Dermis blood vessel endothelial cell (primary cell): ENCODE results near the gene IFNA8. TPM values are rescaled to one million over a fixed set of nuclear protein-coding genes. Genes with fewer than 3 reads are reported as not detected.
"Not testable (repeated sequence)": the region's sequence is repeated elsewhere in the genome, so short reads cannot be mapped to it uniquely, and the experiment has no call there.

Experiments
- DNase-seq: peaks from one replicate; pipeline ENCODE4 v3.0.0; 2010
- total RNA-seq: library from RNA; depleted of rRNA; stranded (reverse); fragments of >200 nt; gene quantifications from 2 replicates; pipeline ENCODE4 v1.2.3, GENCODE V29; 2014

The IFNA8 gene
- total RNA-seq = not detected in 2 replicates

DNA sequence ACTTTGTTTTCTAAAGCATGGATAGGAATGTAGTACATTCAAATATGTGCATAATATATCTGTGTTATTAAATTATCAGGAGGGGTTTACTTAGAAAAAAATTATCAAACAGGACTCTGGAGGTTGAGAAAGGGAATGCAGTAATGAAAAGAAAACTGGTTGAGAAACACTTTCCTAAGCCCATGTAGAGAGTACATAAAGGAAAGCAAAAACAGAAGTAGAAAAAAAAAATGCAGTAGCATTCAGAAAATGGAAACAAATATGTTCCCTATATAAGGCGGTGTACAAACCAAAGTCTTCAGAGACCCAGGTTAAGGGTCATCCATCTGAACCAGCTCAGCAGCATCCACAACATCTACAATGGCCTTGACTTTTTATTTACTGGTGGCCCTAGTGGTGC is at the start of gene IFNA8:
Gene IFNA8 (plus strand): TSS at position 301 of the 400 bp plus-strand sequence. CDS start 60 bp downstream, at position 361.
- DNase-seq = no peak

DNA sequence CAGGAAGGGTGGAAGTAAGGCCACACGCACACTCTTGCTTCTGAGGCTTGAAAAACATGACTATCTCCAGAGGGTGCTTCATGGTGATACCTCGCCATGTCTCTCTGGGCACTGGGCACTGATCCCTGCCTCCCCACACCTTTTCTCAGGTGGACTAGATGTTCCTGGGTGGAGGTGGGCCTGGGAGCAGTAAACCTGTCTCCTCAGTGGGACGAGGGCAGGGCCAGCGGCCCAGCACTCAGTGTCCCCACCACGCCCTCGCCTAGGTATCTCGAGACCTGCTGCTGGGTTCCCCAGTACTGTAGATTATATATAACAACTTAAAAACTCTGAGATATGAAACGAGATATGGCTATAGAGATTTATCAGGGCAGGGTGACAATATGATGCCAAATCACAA is 46.6 kb upstream of the IFNA8 start:
- DNase-seq = no peak

DNA sequence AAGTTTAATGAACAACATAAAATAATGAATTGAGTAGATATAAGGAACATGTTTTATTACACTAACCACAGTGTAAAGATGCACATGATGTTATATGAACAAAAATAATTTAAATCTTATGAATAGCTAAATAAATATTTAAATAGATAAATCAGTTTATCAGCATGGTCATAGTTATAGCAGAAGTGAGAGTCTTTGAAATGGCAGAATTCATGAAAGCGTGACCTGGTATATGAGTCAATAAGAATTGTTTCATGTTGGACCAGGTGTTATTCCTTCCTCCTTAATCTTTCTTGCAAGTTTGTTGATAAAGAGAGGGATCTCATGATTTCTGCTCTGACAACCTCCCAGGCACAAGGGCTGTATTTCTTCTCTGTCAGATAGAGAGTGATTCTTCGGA is 41.7 kb upstream of the IFNA8 start:
- DNase-seq = not testable (repeated sequence)

DNA sequence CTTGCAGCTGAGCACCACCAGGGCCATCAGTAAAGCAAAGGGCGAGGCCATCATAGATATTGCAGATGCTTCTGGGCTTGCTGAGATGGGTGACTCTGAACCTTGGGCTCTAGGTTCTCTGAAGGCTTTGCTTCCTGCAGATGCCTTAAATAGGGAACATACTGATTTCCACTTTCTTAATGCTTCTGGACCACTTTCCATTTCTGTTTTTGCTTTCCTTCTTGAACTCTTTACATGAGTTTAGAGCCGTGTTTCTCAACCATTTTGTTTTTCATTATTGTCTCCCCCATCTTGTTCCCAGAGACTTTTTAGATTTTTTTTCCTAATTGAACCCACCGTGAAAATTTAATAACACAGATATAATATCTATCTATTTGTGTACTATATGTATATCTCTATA is 41.0 kb upstream of the IFNA8 start, which contains the start of gene IFNA13:
Gene IFNA13 (minus strand): TSS at position 101 of the 400 bp plus-strand sequence. CDS start 47 bp downstream, at position 54.
- DNase-seq = no peak

DNA sequence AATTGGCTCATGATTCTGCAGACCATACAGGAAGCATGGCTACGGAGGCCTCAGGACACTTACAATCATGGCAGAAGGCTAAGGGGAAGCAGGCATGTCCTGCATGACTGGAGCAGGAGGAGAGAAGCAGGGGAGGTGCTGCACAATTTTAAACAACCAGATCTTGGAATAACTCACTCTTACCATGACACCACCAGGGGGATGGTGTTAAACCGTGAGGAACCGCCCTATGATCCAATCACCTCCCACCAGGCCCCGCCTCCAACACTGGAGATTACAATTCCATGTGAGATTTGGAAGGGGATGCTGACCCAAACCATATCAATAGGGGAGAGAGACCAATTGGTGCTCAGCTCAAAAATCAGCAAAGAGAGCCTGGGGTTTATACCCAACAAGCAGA is 37.5 kb upstream of the IFNA8 start:
- not testable (repeated sequence) for DNase-seq

DNA sequence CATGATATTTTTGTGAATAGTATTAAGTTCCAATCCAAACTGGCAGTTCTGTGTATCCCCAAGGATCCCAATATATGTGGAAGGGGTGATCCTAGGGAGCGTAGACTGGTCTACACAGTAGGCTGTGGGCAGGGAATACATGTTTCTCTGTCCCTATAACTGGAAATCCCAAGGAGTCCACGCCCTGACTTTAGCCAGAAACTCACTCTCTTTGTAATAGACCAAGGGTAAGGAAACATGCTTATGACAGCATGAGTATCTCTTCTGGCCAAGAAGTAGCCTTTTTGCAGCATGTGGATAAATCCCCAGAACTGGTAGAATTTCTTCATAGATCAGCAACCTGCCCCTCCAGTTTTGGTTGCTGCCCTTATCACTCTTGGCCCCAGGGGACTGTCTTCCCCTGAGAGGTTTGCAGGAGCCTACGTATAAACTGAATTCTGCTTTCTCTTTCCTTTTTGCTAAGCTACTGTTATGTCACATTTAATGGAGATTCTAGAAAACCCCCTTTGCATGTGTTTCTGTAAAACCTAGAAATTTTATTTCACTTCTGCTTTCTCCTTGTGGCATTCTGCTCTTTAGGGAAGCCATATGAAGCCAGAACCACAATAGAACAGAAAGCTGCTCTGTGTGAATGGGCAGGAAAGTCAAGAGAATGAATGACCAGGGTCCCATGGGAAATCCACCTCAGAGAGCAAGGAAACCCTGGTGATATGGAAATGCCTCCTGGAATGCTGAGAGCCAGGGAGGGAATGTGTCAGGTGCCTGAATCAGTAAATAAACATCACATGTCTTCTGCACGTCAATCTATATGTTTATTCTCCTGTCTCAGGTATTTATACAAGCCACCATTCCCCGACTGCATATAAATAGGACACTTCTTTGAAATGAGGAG is 27.2 kb upstream of the IFNA8 start:
- no peak for DNase-seq

DNA sequence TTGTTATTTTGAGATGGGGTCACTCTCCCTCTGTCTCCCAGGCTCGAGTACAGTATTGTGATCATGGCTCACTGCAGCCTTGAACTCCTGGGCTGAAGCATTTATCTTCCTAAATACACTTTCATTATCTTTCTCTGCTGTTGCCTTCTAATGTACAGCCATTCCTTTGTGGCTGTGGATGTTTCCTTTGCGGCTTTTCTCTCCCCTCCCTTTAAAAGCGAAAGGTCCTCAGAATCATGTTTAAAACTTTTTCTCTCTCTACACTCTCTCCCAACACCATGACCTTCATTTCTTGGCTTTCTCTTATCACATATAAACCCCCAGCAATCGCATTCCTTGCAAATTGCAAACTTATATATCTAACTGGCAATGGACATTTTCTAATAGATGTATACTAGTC is 25.3 kb upstream of the IFNA8 start:
- no peak for DNase-seq

DNA sequence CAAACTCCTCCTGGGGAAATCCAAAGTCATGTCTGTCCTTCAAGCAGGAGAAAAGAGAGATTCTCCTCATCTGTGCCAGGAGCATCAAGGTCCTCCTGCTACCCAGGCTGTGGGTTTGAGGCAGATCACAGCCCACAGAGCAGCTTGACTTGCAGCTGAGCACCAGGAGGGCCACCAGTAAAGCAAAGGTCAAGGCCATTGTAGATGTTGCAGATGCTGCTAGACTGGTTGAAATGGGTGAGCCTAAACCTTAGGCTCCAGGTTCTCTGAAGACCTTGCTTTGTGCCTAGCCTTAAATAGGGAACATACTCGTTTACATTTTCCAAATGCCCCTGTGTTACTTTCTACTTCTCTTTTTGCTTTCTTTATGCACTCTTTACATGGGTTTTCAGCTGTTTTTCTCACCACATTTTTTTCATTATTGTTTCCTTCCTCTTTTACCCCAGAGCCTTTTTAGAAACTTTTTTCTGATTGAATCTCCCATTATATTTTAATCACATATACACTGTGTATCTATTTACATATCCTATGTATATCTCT is 23.7 kb upstream of the IFNA8 start, which contains the start of gene IFNA2:
Gene IFNA2 (minus strand): TSS at position 268 of the 540 bp plus-strand sequence. CDS start 69 bp downstream, at position 199.
- DNase-seq = no peak

DNA sequence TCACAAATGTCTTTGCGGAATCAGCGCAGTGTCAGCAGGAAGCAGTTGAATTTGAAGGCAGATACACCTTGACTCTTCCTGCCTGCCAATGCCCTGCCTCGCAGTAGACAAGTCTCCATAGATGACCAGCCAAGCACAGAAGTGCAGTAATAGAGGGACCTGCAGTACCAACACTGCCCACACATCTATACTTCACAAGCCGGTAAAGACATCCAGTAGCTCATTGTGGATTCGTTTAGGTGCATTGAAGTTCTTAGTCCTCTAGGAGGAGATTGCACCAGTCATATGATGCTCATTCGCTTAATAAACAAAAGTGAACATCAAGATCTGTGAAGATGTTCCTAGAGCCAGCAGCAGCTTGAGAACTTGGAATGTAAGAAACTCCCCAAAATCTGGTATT is 16.6 kb upstream of the IFNA8 start:
- peak; percentile 15 for DNase-seq

DNA sequence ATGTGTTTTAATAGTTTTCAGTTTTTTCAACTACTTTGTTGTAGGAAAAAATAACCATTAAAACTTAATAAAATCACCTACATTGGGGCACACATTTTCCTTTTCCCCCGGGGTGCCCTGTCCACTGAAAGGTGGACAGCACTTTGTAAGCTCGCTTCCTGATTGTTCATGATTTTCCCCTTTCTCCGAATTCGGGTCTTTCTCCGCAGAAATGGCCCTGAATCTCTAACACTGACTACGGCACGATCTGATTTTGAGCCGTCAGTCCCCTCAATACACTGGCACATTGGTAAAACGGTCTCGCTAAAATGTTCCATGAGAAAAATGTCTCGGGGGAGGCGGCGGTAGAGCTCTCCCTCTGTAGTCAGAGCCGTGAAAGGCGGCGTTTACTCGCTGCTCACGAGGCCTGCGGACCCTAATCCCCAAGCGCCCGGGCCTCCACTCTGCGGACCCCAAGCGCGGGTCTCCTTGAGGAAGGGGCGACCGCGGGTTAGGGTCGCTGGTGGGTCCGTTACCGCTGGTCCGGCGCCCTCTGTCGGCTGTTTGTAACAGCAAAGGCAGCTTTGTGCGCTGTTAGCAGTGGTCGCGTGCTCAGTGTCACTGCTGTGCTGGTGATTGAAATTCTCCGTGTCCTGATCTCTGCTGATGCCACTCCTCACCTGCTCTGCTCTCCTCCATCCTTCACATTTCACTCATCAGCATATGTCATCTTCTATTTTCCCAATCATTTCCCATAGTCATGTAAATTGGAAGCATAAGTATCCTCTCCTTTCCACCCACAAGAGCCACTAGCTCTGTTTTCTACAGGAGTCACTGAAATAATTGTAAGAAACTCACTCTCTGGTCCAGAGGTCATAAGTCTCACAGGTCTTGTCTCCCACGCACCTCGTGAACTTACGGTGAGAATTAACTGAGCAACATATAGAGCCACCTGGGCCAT is 12.9 kb upstream of the IFNA8 start:
- peak; percentile 58 for DNase-seq

DNA sequence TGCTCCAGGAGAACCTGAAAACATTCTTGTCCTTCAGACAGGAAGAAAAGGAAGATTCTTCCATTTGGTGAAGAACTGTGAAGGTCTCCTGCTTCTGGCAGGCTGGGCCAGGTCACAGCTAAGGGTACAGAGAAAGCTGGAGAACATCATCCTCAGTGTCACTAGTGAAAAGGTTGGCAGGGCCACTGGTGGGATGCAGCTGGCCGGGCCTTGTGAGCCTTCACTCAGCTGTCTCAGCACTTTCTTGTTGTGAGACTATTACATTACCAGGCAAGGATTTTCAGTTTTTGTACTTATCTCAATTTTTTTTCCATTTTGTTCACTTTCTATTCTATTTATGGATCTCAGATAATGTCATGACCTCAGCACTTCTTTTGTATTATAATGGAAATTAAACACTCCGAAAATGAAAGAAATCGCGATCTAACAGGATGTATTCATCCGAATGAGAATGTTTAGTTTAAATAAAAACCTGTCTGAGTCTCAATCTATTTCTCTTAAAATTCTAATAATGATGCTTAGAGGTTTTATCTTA is 9.9 kb upstream of the IFNA8 start:
- no peak for DNase-seq

DNA sequence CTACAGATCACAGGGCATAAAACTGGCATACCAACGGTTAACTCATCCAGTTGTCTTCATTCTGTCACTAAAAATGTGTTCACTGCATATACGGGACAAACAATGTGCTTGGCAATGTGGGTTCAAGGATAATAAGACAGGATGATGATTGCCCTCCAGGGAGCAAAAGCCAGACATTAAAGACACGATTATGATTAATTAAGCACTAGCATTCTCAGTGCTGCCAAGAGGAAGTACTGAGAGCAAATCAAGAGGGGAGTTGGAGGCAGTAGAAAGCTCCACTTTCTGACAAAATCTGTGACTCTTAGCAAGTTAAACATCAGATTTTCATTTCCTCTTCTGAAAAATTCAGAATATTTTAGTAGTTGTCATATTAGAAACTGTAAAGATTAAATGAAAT is 9.0 kb upstream of the IFNA8 start:
- no peak for DNase-seq

DNA sequence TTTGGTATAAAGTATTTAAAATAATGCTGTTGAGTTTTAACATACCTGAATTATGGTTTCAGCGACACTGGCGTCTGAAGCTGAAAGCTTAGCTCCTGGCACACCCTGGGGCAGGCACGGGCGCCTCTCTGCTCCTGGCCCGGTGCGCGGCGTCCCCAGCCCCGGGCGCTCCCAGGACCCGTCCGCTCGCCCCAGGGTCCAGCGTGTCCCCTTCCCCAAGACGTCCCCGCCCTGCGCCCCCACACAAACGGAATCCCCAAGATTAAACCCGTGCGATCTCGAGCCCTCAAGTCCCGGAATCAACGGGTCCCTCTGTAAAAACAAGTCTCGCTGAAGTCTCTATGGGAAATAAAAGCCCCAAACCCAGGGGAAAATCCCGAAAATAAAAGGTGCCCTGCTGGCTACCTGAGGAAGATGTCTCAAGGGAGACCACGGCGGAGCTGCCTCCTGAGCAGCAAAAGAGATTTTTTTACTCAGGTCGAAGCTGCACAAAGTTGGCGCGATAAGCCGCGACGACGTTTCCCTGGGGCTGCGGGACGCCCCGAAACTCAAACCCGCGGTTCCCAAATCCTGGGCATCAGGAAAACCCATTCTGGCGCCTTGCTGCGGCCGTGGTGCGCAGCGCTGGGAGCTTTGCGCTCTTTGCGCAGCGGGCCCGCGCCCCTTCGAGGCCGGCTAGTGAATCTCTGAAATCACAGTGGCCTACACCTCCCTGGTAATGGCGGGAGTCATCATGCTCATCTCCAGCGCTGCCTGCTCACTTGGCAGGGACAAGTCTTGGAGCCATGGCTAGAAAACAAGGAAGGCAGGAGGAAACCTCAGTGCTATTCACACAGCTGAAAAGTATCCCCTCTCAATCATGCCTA is 6.3 kb upstream of the IFNA8 start:
- DNase-seq = no peak

DNA sequence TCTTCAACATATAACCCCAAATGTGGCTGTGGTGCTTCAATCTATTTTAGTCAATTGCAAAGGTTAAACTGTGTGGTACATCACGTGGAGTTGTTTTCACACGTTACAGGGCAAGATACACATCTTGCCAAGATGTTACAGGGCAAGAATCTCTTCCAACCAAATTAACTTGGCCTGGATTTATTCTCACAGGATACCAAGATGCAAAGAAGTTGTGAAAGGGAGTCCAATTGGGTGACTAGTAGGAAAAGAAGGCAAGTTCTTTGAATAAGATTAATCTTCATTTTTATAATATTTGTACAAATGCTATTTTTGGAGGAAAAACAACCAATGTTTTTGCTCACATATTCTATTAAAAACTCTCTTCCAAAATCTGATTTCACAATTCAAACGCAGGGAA is 4.8 kb upstream of the IFNA8 start:
- no peak for DNase-seq

DNA sequence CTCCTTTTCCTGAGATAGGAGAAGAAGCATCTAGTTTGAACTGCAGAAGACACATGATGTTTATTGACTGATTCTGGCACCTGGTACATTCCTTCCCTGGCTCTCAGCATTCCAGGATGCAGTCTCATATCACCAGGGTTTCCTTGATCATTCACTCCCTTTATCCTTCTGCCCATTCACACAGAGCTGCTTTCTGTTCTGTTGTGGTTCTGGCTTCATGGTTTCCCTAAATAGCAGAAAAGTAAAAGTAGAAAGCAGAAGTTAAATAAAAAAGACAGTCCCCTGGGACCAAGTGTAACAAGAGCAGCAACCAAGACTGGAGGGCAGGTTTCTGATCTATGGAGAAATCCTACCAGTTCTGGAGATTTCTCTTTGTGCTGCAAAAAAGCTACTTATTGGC is 3.2 kb downstream of the IFNA8 start:
- no peak for DNase-seq

DNA sequence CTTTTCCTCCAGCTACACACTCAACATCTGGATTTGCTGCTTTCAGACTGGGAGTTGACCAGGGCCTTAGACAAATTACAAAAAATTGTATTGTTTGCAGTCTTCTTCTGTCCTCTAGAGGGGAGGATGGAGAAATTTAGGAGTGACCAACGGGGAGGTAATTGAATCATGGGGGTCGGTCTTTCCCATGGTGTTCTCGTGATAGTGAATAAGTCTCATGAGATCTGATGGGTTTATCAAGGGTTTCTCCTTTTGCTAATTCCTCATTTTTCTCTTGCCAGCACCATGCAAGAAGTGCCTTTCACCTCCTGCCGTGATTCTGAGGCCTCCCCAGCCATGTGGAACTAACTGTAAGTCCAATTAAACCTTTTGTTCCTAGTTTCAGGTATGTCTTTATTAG is 4.2 kb downstream of the IFNA8 start:
- no peak for DNase-seq

DNA sequence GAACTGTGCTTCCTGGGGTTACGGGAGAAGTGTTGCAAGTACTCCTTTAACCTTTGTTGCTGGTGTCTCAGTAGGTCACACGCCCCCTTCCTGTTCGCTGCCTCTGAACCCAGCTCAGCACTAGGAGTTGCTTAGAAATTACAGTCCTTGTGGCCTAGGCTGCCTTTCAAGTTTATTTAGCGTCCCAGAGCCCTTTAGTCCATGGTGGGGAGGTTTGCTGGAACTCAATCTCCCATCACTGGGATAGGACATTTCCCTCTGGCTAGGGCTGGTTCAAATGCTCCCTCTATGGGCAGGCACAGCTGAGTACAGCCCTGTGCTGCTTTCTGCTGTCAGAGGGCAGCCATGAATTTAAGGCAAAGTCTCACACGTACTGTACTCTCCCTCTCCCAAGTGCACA is 4.7 kb downstream of the IFNA8 start:
- no peak for DNase-seq

DNA sequence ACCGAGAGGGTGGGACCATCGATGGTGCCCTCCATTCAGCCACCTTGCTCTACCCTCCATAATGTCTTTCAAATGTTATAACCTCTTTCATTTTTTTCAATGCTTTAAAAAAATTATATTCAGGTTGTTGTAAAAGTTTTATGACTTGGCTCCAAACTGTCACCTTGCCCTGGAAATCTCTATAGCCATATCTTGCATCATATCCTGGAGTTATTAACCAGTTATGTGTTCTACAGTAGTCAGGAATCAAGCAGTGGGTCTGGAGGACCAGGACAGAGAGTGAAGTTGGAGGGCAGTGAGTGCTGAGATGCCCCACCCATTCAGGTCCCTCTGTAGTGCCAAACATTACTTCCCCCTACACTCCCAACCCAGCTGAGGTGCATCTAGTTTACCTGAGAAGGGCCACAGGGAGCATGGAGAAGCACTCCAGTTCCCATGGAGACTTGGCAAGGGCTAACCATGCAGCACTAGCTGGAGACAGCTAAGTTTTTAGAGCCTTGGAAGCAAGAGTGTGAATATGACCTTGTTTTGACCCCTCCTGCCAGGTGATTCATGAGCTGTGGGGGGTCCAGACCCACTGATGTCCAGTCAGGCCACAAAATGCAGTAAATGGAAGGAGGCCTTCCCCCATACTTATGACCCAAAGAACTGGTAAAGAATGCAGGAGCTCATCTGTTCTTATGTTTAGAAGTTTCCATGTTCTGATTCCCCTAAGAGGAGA is 5.5 kb downstream of the IFNA8 start:
- no peak for DNase-seq

DNA sequence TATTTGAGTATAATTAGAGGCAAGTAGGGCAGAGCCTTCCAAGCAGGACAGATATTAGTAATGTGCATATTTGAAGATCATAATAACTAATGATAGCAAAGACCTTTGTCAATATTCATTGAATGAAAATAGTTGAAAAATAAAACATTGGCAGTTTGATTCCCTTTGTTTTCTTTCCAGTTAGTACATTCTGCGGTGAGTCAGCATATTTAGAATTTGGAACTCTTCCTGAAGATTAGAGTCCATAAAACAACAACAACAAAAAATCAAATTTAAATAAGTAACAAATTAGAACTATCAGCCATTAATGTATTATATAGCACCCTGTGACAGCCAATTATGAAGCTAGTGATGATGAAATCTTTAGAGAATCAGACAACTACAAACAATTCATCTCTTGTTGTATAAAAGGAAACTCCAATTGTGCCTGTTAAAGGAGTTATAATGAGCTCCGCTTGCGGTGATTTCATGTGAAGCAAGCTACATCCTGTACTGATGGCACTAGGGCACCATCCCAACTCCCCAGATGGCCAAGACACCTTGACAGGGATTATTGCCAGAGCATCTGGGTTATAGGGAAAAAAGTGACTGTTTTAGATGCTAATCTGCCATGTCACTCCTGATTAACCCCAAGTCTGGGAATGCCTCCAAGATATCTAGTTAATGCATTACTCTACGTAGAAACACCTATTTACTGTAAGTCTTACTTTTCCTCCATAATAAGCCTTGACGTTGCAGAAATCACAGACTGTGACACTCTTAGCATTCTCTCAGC is 6.8 kb downstream of the IFNA8 start:
- no peak for DNase-seq

DNA sequence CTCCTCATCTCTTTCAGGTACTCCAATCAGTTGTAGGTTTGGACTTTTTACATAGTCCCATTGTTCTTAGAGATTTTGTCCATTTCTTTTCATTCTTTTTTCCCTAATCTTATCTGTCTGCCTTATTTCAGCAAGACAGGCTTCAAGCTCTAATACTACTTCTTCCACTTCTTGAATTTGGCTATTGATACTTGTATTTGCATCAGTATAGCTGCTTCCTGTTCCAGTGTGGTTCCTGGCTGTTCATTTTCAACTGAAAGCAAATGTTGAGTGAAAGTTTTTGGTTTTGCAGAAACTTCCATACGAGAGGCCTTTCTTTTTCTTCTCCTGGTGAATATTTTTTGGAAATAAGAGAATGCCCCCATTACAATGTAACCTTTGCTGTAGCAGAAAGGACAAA is 19.3 kb downstream of the IFNA8 start:
- DNase-seq = no peak
